Right lobe of liver (tissue), 6 donors: ENCODE data around the gene PRCP. TPM values are rescaled to one million over a fixed set of nuclear protein-coding genes. Genes with fewer than 3 reads are reported as not detected.

Experiments used
- ATAC-seq, 4 donors: fragments of 200-7000 bp; cut with Tn5 transposase; one replicate each; pipeline ENCODE4 v1.9.1; 2020; ENCODE audit warnings: mild to moderate bottlenecking in 4 of 4, moderate library complexity in 4 of 4
- DNase-seq, 3 donors: peaks; one replicate each; pipeline ENCODE4 v3.0.0-alpha.2; 2020
- H3K27ac ChIP-seq, 3 donors: fragments of 200-600 bp; one replicate each; pipeline ENCODE4 v1.8.0; 2022
- H3K27me3 ChIP-seq, 2 donors: fragments of 200-600 bp; one replicate each; pipeline ENCODE4 v1.8.0; 2022
- H3K36me3 ChIP-seq, 4 donors: fragments of 200-600 bp; sonication (generic) in 1 of 4; one replicate each; pipeline versions ENCODE4 v1.5.1 to v1.8.0; 2017 to 2022; ENCODE audit warnings: control low read depth in 1 of 4
- H3K4me1 ChIP-seq, 4 donors: fragments of 200-600 bp; sonication (generic) in 1 of 4; one replicate each; pipeline versions ENCODE4 v1.5.1 to v1.8.0; 2017 to 2022; ENCODE audit warnings: control low read depth in 1 of 4
- H3K4me3 ChIP-seq, 3 donors: fragments of 200-600 bp; one replicate each; pipeline ENCODE4 v1.8.0; 2022
- H3K9me3 ChIP-seq, 4 donors: fragments of 200-600 bp; sonication (generic) in 1 of 4; one replicate each; pipeline versions ENCODE4 v1.5.1 to v1.8.0; 2017 to 2022; ENCODE audit warnings: control low read depth in 1 of 4
- CTCF ChIP-seq, 4 donors: fragments of 200-600 bp in 3 of 4; fragments of 450-650 bp in 1 of 4; IDR thresholded peaks; one replicate each; pipeline versions ENCODE4 v1.5.1 to v1.8.0; 2016 to 2022; ENCODE audit warnings: antibody characterized with exemption in 4 of 4, mild to moderate bottlenecking in 2 of 4
- POLR2A ChIP-seq: fragments of 450-650 bp; IDR thresholded peaks from one replicate; pipeline ENCODE4 v1.6.1; 2017; ENCODE audit warnings: antibody characterized with exemption, mild to moderate bottlenecking
- WGBS: methylation state at CpG from one replicate; pipeline ENCODE4 v1.1.6; 2018; ENCODE audit warnings: low coverage, low lambda C conversion rate; ENCODE audit not compliant: insufficient coverage; ENCODE audit errors: missing lambda C conversion rate; 5-methylcytosine and 5-hydroxymethylcytosine counted together
- intact Hi-C, 2 donors: fragments of 100-400 bp; cut with DNase I; formaldehyde crosslinking; loops; one replicate each; pipeline versions ENCODE4 v1.11.2 to v1.14.1; 2022
- total RNA-seq, 6 experiments: library from RNA; depleted of rRNA in 2 of 6; stranded (reverse); fragments of >200 nt in 2 of 6; fragmentation: NEBNext Ultra II Directional in 3 of 6; extraction: Animal tissue kit (Norgen Biotek cat#: 25700) in 3 of 6; gene quantifications; one replicate each; pipeline versions ENCODE4 v1.1.0 to v1.2.4, GENCODE V29; 2016 to 2023
- donor health status: DM: no; HTN: yes; CAD: no.
- donor health status: DM: no; HTN: no; CAD: no.
- donor health status: DM: no; HTN: no; CAD: no.
- donor health status: DM: no; HTN: yes; CAD: no.
- donor health status: DM: no; HTN: yes; CAD: no.

The PRCP gene
- total RNA-seq, 6 experiments from 2014 or later = 35.4 to 84.9 (median 49.4) TPM

GRCh38 chr11:82883853-82884252 is 16.4 kb downstream of the PRCP start:
- H3K4me1 ChIP-seq = no peaks in the 10 kb centered on the region

GRCh38 chr11:82874646-82875523 is 25.3 kb downstream of the PRCP start:
- H3K36me3 ChIP-seq = no peaks in the 10 kb centered on the region
- TF ChIP-seq POLR2A (no peak), CTCF (IDR thresholded peaks at IDR 0.05) (no peak)
- DNase-seq (no peak), ATAC-seq (no peak)
- H3K4me1 ChIP-seq = peaks cover 0 to 4% (median 2%) of the 10 kb centered on the region in 4 donors
- intact Hi-C loops = no loop called here
- no peak overlapping the region for H3K27ac ChIP-seq
- H3K4me3 ChIP-seq = no peak overlapping the region
- no peaks in the 10 kb centered on the region for H3K9me3 ChIP-seq
- no peaks in the 10 kb centered on the region for H3K27me3 ChIP-seq
- WGBS = 89% methylated on average over 4 of the region's 4 CpGs

More at GRCh38 chr11:82883853-82884252, 16.4 kb downstream of the PRCP start:
- DNase-seq (no peak), ATAC-seq (peak; percentile 81 to 94 (median 90))
- Histone ChIP-seq H3K9me3 (no peaks in the 10 kb centered on the region), H3K27ac (no peak overlapping the region), H3K27me3 (no peaks in the 10 kb centered on the region), H3K4me3 (no peak overlapping the region), H3K36me3 (no peaks in the 10 kb centered on the region)
- intact Hi-C loops = no loop called here
- 70% methylated on average over 3 of the region's 3 CpGs for WGBS
- TF ChIP-seq CTCF (IDR thresholded peaks at IDR 0.05) (no peak), POLR2A (no peak)

- ATAC-seq (peak; percentile 36 to 73 (median 54)), DNase-seq (no peak)
- no peak overlapping the region for H3K4me3 ChIP-seq
- TF ChIP-seq POLR2A = no peak
- TF ChIP-seq CTCF (IDR thresholded peaks at IDR 0.05) = no peak
- H3K36me3 ChIP-seq = no peaks in the 10 kb centered on the region
- no peak overlapping the region for H3K27ac ChIP-seq
- intact Hi-C loops = no loop called here
- H3K4me1 ChIP-seq = peaks cover 0 to 13% (median 5%) of the 10 kb centered on the region in 4 donors
- H3K9me3 ChIP-seq = no peaks in the 10 kb centered on the region
- no peaks in the 10 kb centered on the region for H3K27me3 ChIP-seq
- 62% methylated on average over 5 of the region's 5 CpGs for WGBS
Measured at GRCh38 chr11:82873919-82874333, 26.3 kb downstream of the PRCP start.

- no peak overlapping the region for H3K4me3 ChIP-seq
- H3K9me3 ChIP-seq = no peaks in the 10 kb centered on the region
- no peak overlapping the region for H3K27ac ChIP-seq
- H3K4me1 ChIP-seq = peaks cover 0 to 15% (median 5%) of the 10 kb centered on the region in 4 donors
- WGBS = 78% methylated on average over 7 of the region's 7 CpGs
- intact Hi-C loops = no loop called here
- no peaks in the 10 kb centered on the region for H3K36me3 ChIP-seq
- peak in 1 of 4 donors; percentile 14 for ATAC-seq
- DNase-seq = no peak
- no peak for TF ChIP-seq CTCF (IDR thresholded peaks at IDR 0.05)
- no peak for TF ChIP-seq POLR2A
- no peaks in the 10 kb centered on the region for H3K27me3 ChIP-seq
Measured at GRCh38 chr11:82872377-82873150, 27.7 kb downstream of the PRCP start.
